Astrocyte of the spinal cord (primary cell): ENCODE data around the gene ACSF3.

ENCODE experiments used
- DNase-seq: peaks from one replicate; pipeline ENCODE4 v3.0.0; 2011; ENCODE audit warnings: low read depth, low spot score
- H3K4me3 ChIP-seq: 2 replicates; pipeline ENCODE4 v1.5.1; 2011; ENCODE audit warnings: low read depth, mild to moderate bottlenecking, low read length, moderate library complexity
- CTCF ChIP-seq: IDR thresholded peaks from 2 replicates; pipeline ENCODE4 v1.5.1; 2012; ENCODE audit warnings: low read depth, mild to moderate bottlenecking, low read length, inconsistent platforms
- in situ Hi-C: cut with HindIII; loops from 2 replicates; pipeline ENCODE4 v1.10.0; 2017; ENCODE audit warnings: low sequenced_read_pairs

ACSF3 gene

GRCh38 chr16:89118361-89119165, 24.9 kb downstream of the ACSF3 start:
- no peak overlapping the region for H3K4me3 ChIP-seq
- in situ Hi-C loops: no loop called here
- peak; percentile 64 for DNase-seq
- no peak for TF ChIP-seq CTCF

GRCh38 chr16:89119166-89119621, 25.5 kb downstream of the ACSF3 start:
- DNase-seq: no peak

GRCh38 chr16:89119661-89120141, 26.0 kb downstream of the ACSF3 start:
- TF ChIP-seq CTCF: no peak
- in situ Hi-C loops: no loop called here
- no peak overlapping the region for H3K4me3 ChIP-seq
- DNase-seq: no peak

More at GRCh38 chr16:89119166-89119621, 25.5 kb downstream of the ACSF3 start:
- in situ Hi-C loops: no loop called here
- no peak overlapping the region for H3K4me3 ChIP-seq
- TF ChIP-seq CTCF: no peak

GRCh38 chr16:89120281-89120680, 26.6 kb downstream of the ACSF3 start:
- in situ Hi-C loops: no loop called here
- H3K4me3 ChIP-seq: no peak overlapping the region
- DNase-seq: no peak
- no peak for TF ChIP-seq CTCF

GRCh38 chr16:89120921-89121351, 27.3 kb downstream of the ACSF3 start:
- TF ChIP-seq CTCF: no peak
- H3K4me3 ChIP-seq: no peak overlapping the region
- in situ Hi-C loops: no loop called here
- no peak for DNase-seq

GRCh38 chr16:89121691-89122321, 28.2 kb downstream of the ACSF3 start:
- no peak overlapping the region for H3K4me3 ChIP-seq
- in situ Hi-C loops: no loop called here
- TF ChIP-seq CTCF: no peak
- DNase-seq: no peak
